Brain microvascular endothelial cell (primary cell): ENCODE measurements around the gene ISG20.

Source experiments
- DNase-seq: peaks from one replicate; pipeline ENCODE4 v3.0.0-alpha.2; 2020
- H3K27ac ChIP-seq: fragments of 250-450 bp; sonication (Bioruptor Pico); 2 replicates; pipeline ENCODE4 v1.5.1; 2020; ENCODE audit warnings: mild to moderate bottlenecking, moderate library complexity
- H3K27me3 ChIP-seq: fragments of 250-450 bp; sonication (Bioruptor Pico); replicated peaks from 2 replicates; pipeline ENCODE4 v1.5.1; 2020; ENCODE audit warnings: mild to moderate bottlenecking
- H3K36me3 ChIP-seq: fragments of 250-450 bp; sonication (Bioruptor Pico); replicated peaks from 2 replicates; pipeline ENCODE4 v1.5.1; 2020; ENCODE audit warnings: mild to moderate bottlenecking
- H3K4me3 ChIP-seq: 2 replicates; pipeline ENCODE4 v1.5.1; 2011; ENCODE audit warnings: low read depth, mild to moderate bottlenecking, control low read depth, low read length, moderate library complexity
- in situ Hi-C: cut with HindIII; loops from 2 replicates; pipeline ENCODE4 v1.10.0; 2017; ENCODE audit warnings: low sequenced_read_pairs, low pct_ligation_motif_present
- TF ChIP-seq, protein P1 (sequence below): IDR thresholded peaks from 2 replicates; pipeline ENCODE4 v1.5.1; 2011; ENCODE audit warnings: low read depth, mild to moderate bottlenecking, moderate library complexity, low read length, control low read depth, inconsistent platforms; ENCODE audit errors: missing control alignments

The ISG20 gene

DNA sequence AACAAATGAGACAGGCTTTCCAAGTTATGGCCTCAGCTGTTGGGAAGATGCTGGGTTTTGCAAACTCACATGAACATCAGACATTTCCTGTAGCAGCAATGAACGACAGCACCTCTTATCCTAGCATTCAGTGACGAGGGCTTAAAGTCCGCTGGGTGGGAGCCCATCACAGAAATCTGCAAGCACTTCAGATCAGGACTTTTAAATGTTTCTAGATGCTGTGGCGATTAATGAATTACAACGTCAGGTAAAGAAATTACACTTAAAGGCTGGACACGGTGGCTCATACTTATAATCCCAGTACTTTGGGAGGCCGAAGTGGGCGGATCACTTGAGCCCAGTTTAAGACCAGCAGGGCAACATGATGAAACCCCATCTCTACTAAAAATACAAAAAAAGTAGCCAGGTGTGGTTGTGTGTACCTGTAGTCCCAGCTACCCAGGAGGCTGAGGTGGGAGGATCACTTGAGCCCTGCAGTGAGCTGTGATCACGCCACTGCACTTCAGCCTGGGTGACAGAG is 13.8 kb upstream of the ISG20 start:
- TF ChIP-seq, protein P1, sequence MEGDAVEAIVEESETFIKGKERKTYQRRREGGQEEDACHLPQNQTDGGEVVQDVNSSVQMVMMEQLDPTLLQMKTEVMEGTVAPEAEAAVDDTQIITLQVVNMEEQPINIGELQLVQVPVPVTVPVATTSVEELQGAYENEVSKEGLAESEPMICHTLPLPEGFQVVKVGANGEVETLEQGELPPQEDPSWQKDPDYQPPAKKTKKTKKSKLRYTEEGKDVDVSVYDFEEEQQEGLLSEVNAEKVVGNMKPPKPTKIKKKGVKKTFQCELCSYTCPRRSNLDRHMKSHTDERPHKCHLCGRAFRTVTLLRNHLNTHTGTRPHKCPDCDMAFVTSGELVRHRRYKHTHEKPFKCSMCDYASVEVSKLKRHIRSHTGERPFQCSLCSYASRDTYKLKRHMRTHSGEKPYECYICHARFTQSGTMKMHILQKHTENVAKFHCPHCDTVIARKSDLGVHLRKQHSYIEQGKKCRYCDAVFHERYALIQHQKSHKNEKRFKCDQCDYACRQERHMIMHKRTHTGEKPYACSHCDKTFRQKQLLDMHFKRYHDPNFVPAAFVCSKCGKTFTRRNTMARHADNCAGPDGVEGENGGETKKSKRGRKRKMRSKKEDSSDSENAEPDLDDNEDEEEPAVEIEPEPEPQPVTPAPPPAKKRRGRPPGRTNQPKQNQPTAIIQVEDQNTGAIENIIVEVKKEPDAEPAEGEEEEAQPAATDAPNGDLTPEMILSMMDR, result no peak
- H3K27me3 ChIP-seq, result no peaks in the 10 kb centered on the region
- peaks cover 44% of the 10 kb centered on the region for H3K36me3 ChIP-seq
- no peak overlapping the region for H3K4me3 ChIP-seq
- in situ Hi-C loops, result no loop called here
- no peak overlapping the region for H3K27ac ChIP-seq
- no peak for DNase-seq

DNA sequence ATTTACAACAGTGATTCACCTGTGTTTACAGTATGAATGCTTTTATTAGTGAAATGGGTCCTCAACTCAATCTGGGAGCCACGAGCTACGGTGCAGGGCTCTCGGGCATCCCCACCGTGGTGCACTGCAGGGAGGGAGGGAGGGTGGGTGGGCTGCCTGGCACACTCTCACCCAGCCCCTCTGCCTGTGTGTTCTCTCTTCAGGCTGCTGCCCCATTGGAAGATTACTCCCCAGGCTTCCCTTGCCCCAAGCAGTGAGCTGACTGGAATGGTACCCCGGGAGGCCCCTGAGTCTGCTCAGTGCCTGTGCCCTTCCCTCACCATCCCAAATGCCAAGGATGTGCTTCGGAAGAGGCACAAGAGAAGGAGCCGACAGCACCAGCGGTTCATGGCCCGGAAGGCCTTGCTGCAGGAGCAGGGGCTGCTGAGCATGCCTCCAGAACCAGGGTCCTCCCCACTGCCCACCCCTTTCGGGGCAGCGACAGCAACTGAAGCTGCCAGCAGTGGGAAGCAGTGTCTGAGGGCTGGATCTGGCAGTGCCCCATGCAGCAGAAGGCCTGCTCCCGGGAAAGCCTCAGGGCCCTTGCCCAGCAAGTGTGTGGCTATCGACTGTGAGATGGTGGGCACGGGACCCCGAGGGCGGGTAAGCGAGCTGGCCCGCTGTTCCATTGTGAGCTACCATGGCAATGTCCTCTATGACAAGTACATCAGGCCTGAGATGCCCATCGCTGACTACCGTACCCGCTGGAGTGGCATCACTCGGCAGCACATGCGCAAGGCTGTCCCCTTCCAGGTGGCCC is 12.7 kb upstream of the ISG20 start:
- H3K27ac ChIP-seq, result no peak overlapping the region
- TF ChIP-seq, protein P1, result no peak
- peaks cover 56% of the 10 kb centered on the region for H3K36me3 ChIP-seq
- H3K4me3 ChIP-seq, result no peak overlapping the region
- no peaks in the 10 kb centered on the region for H3K27me3 ChIP-seq
- no peak for DNase-seq
- in situ Hi-C loops, result no loop called here

DNA sequence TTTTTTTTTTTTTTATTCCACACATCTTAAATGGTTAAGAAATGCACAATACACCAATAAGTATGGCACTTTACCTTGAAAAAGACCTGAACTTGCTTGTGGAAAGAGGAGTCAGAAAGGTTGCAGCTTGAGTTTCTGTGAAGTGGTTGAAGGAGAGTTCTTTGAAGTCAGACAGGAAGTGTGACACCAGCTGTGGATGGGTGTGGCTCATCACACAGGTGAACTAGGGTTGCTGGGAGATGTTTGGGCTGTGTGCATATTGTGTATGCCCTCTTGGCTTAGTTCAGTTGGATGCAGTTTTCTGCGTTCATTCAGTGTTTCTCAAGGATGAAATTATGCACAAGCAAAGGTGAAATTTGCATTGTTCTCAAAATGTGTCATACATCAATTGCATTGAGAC is 11.4 kb upstream of the ISG20 start:
- Histone ChIP-seq H3K27ac (no peak overlapping the region), H3K27me3 (no peaks in the 10 kb centered on the region), H3K4me3 (no peak overlapping the region), H3K36me3 (peaks cover 64% of the 10 kb centered on the region)
- in situ Hi-C loops, result no loop called here
- DNase-seq, result no peak
- TF ChIP-seq, protein P1, result no peak

DNA sequence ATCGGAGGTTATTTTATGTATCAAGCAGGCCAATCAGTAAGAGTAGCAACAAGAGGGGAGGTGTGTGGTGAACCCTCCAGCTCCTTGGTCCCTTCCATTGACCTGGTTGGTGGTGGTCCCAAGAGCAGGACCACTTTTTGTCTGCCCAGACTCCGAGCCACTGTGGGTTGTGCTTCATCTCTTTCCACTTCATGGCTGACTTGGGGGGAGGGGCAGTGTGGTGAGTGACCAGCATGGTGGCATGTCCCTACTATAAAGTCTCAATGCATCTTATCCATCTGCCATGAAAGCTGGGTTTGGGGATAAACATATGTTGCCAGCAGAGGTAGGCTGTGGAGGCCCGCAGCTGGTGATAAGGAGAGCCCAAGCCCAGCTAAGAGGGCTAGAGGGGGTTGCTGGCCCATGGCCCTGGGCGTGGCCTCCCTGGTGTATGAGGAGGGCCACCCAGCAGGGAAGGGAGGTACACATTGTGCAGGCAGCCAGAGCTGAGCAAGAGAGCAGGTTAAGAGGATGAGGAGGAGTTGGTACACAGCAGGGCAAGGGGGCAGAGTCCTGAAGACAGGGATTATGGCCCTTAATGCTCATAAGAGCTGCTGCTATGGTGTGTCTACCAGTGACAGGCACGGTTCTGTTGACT is 10.7 kb upstream of the ISG20 start:
- no peak for DNase-seq
- TF ChIP-seq, protein P1, result no peak
- no peak overlapping the region for H3K4me3 ChIP-seq
- H3K27ac ChIP-seq, result no peak overlapping the region
- peaks cover 68% of the 10 kb centered on the region for H3K36me3 ChIP-seq
- in situ Hi-C loops, result no loop called here
- no peaks in the 10 kb centered on the region for H3K27me3 ChIP-seq

DNA sequence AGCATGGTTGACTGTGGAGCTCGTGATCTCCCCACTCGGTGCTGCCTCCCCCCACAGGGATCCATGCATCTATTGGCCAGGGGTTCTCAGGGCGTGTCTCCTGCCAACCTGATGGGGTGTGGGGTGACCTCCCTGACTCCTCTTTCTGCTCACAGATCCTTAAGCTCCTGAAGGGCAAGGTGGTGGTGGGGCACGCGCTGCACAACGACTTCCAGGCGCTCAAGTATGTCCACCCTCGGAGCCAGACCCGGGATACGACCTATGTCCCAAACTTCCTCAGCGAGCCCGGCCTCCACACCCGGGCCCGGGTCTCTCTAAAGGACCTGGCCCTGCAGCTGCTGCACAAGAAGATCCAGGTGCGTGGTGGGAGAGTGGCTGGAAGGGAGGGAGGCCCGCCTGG is 9.7 kb upstream of the ISG20 start:
- no peak for DNase-seq
- Histone ChIP-seq H3K27ac (no peak overlapping the region), H3K27me3 (no peaks in the 10 kb centered on the region), H3K4me3 (no peak overlapping the region), H3K36me3 (peaks cover 63% of the 10 kb centered on the region)
- TF ChIP-seq, protein P1, result no peak
- in situ Hi-C loops, result no loop called here
